D341Med (cell line): Measurements from ENCODE around the gene LONP2.
"Not testable (repeated sequence)": the region's sequence is repeated elsewhere in the genome, so short reads cannot be mapped to it uniquely, and the experiment has no call there.

Source experiments
- DNase-seq: peaks from one replicate; pipeline ENCODE4 v3.0.0; 2012; ENCODE audit warnings: low spot score

LONP2 gene

DNA sequence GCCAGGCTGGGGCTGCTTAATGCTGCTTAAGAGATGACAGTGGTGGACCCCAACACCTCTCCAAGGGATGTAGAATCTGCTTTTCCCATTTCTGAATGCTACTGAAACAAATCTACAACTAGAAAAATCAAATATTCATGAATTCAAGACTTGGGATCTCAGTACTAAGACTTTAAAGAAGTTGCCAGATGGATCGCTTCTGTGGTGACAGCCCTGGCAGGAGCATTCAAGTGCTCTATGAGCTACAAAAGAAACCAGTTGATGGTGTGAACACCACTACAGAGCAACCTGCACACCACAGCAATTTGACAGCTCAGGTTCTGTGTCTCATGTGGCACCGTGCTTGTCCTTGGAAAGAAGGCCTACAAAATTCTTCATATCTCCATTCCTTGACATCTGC, 98.5 kb downstream of the LONP2 start:
- DNase-seq = no peak

DNA sequence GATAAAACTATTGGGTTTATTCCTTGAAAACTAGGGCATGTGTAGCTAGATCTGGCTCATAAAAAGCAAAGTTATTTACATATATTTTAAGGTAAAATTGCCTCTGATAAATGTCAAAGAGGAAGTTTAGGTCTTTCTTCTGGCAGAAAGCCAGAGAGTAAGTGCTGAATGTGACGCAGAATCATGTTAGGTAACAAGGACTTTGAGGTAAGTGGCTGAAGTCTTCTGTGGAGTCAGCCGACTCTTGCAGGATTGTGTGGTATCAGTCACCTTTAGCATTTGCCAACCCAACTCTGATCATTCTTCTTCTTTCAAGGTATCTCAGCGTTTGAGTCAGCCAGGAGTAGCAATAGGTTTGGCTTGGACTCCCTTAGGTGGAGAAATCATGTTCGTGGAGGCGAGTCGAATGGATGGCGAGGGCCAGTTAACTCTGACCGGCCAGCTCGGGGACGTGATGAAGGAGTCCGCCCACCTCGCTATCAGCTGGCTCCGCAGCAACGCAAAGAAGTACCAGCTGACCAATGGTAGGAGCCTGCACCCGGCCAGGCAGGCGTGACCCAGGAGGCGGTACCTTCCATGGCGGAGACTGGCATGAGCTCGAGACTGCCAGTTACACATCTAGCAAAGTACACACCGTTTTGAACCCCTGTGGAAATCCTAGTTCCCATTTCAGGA, 103.2 kb downstream of the LONP2 start:
- no peak for DNase-seq

DNA sequence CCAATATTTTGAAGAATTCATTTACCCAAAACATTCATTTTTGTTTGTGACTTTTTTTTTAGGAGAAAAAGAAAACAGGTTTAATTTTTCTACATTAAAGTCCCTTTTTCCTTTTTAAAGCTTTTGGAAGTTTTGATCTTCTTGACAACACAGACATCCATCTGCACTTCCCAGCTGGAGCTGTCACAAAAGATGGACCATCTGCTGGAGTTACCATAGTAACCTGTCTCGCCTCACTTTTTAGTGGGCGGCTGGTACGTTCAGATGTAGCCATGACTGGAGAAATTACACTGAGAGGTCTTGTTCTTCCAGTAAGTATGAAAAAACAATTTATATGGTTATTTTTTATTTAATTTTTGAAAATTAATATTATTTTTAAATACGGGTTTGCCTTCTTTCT, 103.9 kb downstream of the LONP2 start:
- DNase-seq = no peak

DNA sequence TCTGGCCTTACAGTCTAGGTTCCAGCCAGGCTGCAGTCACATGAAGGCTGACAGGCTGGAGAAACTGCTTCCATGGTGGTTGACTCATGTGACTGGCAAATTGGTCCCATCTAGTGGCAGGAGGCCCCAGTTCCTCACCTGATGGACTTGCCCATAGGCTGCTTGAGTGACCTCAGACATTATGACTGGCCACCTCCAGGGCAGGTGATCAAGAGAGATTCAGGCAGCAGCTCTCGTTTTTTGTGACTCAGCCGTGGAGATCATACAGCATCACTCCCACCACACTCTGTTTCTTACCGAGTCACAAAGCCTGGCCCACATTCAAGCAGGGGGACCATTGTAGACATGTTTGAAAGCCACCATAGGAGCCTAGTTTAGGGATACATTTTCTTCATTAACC, 106.6 kb downstream of the LONP2 start:
- DNase-seq = no peak

DNA sequence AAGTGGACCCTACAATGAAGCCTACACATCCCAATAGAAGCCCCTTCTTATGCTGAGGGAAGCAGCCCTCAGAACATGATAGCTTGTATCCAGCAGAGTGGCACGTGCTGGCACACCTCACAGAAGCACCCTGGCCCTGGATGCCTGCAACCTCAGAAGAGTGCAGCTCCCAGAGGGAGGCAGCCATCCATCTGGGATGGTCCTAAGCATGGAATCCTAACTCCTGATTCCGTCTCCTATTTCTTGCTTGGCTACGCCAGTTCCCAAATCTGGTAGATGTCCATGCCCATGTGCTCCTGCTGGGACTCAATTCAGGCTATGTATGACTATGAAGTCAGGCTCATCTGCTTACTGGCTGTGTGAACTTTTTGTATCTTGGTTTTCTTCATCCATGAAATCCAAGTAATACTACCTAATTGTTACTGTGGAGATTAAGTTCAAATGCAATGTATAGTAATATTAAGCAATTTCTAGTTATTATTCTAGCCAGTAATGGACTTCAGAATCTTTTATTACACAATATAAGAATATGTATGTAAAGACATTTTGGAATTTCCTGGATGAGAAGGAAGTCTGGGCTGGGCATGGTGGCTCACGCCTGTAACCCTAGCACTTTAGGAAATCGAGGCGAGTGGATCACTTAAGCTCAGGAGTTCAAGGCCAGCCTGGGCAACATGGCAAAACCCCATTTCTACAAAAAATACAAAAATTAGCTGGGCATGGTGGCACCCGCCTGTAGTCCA, 108.7 kb downstream of the LONP2 start:
- DNase-seq = no peak

DNA sequence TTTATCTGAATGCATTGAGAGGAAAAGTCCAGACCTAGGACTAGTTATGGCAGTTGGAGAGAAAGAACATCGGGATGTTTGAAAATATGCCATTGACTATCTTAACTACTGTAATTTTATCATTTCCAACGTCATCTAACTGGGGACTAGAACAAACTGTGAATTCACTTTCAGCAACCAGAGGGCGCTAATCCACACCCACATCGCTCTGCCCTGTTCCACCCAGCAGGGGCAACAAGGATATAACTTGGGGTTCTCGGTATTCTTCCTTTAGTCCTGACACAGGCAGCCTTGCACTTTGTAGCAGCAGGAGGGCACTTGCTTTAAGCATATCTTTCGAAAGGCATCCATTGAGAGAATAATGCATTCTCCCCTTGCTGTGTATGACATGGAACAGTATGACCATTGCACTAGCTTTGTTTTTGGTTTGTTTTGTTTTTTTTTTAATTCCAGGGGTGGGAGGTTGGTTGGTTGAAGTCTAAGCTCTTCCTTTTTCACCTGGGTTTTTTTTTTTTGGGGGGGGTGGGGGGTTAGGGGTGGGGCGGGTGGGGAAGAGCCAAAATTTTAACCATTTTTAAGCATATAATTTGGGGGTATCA, 109.6 kb downstream of the LONP2 start:
- DNase-seq = peak; percentile 82

DNA sequence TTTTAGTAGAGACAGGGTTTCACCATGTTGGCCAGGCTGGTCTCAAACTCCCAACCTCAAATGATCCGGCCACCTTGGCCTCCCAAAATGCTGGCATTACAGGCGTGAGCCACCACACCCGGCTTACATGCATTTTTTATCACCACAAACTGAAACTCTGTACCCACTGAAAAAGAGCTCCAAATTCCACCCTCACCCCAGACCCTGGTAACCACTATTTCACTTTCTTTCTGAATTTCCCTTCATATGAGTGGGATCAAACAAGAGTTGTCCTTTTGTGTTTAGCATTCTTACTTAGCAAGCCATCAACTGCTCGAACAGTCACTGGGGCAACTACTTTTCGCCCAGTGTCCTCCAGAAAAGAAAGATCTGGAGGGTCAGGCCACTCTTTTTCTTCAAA, 110.3 kb downstream of the LONP2 start:
- not testable (repeated sequence) for DNase-seq

DNA sequence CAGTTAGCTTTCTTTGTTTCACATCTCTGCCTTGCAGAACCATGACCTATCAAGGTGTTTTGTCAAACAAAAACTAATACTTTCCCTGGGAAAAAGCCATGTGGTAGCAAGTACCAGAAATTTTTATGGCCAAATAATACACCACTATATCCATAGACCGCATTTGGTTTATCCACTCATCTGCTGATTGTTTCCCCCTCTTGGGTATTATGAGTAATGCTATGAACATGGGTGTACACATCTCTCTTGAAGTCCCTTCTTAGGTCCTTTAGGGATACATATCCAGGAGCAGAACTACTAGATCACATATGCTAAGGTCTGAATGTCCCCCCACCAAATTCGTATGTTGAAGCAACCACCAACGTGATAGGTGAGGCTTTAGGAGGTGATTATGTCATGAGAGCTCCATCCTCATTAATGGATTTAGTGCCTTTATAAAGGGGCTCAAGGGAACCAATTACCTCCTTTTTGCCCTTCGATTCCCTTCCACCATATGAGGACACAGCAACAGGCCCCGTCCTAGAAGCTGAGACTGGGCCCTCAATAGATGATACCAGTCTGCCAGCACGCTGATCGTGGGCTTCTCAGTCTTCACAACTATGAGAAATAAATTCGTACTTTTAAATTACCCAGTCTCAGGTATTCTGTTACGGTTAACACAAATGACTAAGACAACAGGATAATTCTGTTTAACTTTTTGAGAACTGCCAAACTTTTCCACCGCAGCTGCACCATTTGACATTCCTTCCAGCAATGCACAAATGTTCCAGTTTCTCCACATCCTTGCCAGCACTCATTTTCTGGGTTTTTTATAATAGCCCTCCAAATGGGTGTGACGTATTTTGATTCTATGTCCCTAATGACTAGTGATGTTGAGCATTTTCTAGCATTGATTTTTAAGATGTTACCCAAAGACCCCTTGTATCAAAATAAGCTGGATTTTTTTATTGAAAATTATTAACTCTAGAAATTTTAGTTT, 111.1 kb downstream of the LONP2 start:
- DNase-seq = no peak

DNA sequence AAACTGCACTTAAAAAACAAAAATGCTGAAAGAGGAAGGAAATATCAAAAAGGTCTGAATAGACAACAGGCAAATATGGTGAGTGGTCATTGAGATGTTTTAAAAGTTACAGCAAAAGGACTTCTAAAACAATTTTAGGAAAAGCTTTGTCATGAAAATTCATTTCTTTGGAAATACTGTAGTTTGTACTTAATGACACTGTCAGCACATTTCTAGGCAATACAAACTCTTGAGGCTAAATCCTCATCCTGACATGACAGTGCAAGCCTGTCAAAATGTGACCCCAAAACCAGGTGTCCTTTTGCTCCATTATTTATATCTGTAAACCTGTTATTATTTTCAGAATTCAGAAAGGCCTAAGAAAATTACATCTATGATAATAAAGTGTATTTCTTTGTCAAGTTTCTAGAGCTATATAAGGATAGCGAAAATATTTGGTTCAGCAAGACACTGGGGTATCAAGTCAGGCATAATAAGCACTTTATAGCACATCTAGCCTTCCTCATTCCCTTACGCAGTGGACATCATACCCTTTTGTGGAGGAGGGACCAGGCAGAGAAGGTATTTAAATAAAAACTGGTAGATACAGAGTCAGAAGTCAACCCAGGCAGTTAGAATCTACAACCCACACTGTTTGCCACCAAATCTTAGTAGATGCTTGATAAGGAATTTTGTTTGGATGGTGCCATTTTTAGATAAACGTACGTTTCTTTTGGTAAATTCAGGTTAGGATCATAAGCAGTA, 112.7 kb downstream of the LONP2 start:
- DNase-seq = no peak

DNA sequence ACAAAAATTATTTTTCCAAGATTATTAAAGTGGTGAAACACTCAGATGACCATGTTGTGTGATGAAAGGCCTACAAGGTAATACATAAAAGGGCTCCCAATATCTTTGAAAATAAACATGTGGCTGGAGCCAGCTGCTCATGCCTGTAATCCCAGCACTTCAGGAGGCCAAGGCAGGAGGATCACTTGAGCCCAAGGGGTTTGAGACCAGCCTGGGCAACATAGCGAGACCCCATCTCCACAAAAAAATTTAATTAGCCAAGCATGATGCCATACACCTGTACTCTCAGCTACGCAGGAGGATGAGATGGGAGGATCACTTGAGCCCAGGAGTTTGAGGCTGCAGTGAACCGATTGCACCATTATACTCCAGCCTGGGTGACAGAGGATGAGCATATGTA, 114.3 kb downstream of the LONP2 start:
- no peak for DNase-seq

DNA sequence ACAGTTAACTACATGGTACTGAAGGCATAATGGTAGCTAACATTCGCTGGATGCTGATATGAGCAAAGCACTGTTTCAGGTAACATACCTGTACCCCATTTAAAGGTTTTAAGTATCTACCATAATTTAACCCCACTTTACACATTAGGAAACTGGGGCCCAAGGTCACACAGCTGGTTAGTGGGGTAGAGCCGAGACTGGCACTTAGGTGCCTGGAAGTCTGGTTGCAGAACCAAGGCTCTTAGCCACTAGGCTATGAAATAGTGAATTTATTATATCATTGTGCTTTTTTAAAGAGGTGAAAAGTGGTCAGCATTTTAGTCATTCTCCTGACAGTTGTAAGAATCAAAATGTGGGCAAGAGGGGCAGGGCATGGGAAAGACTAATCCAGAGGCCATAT, 115.9 kb downstream of the LONP2 start:
- DNase-seq = no peak

DNA sequence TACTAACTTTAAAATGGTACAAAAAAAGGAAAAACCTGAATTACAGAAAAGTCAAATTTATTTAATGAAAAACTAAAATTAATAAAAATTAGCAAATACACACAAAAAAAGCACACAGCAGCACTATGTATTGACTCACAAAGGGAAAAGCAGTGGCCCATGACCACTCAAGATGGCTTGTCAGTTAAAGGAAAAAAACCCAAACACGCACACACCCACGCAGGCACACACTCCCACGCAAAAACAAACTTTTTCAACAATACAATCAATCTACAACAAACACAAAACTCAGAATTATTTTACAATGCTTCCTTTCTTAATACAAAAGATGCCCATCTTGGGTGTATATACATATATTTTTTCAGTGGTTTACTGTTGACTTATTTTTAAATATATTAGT, 116.9 kb downstream of the LONP2 start:
- no peak for DNase-seq

DNA sequence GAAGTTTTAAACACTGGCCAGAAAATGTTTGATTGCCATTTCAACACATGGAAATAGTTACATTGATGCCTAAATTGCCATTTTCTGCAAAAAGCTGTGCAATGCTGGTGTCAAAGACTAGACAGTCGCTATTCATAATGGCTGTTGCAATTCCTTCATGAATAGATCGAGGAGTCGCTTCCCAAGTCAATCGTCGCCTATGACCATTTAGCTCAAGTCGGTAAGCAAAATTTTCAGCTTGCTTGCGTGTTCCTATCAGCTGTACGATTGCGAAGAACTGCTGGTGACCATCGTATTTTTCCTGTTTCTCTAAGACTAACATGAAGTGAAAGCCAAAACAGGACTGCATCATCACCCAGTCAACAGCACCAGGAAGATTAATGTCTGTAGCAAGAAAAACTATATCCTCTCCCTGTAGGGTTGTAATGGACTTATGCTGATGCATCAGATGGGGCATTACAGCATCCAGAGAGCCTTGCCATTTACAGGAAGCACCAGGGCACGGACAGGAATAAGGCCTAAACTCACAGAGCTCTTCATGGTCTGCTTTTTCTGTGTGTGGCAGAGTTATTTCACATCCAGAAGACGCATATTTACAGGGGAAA, 117.5 kb downstream of the LONP2 start:
- no peak for DNase-seq

DNA sequence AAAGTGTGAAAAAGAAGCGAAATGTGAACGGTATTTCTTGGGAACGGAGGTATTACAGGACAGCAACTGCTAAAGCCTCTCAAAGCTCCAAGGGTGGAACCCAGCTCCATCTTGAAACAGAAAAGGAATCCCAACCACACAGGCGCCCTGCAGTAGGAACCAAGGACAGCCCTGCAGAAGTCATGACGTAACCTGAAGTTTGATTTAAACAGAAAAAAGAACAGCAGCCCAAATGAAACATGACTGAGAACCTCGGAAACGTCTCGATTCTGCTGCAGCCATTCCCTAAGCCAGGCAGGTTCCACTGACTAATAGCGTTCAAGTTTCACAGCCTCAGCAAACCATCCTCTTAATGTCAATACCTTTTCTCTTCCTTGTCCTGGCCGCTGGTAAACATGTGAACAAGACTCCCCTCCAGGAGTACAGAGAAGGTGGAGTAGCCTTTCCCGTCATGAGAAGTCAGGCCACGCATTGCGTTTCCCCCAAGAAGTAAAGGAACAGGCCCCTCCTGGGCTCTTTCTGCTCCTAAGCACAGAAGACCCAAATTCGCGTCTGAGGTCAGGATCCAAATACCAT, 121.0 kb downstream of the LONP2 start:
- DNase-seq = no peak

DNA sequence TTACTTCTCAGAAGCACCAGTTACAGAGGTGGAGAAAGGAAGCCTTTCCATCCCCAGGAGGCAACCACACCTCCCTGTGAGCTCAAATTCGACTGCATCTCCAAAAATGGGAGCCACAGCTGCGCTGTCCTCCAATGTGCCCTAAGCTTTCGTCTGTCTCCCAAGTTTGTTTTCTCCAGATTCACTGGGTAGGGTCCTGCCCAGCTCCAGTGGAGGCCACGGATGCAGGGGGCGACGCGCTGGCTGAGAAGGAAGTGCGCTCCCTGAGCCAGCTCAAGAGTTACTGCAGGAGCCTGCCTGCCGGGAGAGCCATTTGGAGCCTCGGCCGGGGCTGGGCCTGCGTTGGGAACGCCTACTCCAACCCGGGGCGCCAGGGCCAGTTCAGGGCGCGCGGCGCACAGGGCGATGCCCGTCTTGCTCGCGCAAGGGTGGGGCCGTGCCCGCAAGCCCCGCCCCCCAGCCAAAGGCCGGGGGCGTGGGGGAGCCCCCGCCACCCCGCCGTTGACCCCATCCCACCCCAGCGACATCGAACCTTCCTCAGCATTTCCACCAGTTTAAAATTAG, 121.6 kb downstream of the LONP2 start:
- DNase-seq = peak; percentile 92

DNA sequence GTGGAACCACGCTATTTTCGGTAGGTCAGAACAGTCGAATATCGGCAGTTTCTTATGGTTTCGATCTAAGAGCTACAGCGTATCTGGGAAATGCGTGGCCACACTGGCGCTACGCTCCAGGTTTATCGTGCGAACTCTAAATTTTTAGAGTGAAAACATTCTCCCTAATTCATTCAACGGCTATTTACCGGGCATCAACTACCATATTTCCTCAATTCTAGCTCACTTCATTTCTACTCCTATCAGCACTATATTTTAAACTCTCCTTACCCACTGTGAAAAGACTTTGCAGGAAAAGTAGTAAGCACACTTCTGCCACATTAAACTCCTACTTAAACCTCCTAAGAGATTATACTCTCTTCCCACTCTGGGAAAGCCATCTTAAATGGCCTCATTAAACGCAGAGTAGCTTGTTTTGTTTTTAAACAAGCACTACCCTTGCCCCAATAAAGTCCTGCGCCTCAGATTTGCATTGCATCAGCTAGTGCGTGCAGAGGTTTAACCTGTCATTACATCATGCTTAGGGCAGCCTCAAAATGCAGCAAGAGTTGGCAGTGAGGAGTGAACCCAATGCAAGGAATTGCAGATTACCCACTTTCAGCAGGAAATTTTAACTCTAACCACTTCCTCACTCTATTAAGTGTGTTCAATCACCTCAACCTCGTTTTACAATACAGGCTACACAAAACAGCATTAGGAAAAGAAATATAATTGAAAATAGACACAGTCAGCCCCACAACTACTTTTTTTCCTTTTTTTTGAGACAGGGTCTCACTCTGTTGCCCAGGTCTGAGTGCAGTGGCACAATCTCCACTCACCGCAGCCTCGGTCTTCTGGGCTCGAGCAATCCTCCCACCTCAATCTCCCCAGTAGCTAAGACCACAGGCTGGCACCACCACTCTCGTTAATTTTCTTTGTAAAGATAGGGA, 122.3 kb downstream of the LONP2 start:
- DNase-seq = peak; percentile 50

DNA sequence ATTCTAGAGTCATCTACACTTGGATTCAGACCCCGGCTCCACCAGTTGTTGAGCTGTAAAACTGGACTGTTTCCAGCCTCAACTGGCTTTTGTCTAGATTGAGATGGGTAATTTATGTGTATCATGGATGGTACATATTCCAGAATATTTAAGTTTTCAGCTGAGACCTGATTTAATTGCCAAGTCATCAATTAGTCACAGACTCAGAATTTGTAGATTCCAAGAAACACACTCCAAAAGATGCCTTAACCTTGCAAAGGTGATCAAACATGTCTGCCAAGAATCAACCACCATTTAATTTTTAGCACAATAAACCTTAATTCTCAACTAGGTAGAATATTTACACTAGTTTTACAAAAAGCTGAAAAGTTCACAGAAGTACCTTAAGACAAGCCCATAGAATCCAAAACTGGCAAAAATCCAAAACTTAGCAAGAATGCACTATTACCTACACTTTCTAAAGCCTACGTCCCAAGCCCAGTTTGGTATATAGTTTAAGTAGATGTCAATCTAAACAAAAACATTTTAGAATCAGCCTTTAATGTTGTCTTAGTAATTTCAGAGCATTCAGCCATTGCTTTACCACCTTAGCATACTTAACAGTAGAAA, 123.4 kb downstream of the LONP2 start:
- no peak for DNase-seq

DNA sequence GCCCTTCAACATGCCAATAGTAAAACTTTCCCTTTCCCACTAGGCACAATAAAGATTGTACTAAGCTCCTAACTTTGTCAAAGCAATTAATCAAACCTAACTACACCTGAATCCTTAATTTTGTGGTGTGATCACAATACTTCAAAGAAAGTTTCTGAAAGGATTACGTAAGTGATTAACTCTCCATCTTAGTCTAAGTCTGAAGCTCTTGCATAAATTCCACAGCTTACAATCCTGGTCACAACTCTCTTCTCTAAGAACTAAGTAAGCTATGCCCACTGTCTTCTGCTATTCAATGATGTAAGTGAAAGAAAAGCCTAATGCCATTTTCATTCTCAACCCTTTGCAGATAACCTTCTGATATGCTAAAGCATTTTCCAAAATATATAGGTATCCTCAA, 125.7 kb downstream of the LONP2 start:
- DNase-seq = no peak

DNA sequence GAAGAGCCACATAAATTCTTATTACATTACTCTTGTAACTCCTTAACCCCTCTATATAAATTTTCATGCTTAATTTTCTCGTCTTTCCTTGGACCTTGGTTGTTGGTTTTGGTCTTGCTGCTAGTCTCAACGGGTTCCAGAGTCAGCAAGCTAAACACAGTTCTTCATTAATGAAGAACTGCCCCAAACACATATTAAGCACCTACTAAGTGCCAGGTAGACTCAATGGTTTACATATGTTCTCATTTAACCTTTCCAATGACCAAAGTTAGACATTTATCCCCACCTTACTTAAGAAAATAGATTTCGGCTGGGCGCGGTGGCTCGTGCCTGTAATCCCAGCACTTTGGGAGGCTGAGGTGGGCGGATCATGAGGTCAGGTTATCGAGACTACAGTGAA, 126.1 kb downstream of the LONP2 start:
- no peak for DNase-seq
